K562 (cell line): ENCODE measurements around the gene CSTPP1. TPM values are rescaled to one million over a fixed set of nuclear protein-coding genes. Genes with fewer than 3 reads are reported as not detected.
A peak's percentile ranks its signal among the peaks of the same experiment; 100 is the strongest.

Experiments used
- ASH1L ChIP-seq: fragments of 450-650 bp; IDR thresholded peaks from 2 replicates; pipeline ENCODE4 v1.6.1; 2018; ENCODE audit warnings: borderline replicate concordance, mild to moderate bottlenecking, low read depth; ENCODE audit not compliant: partially characterized antibody
- ESRRB ChIP-seq: fragments of 250-450 bp; sonication (Bioruptor Pico); IDR thresholded peaks from 2 replicates; pipeline ENCODE4 v1.5.0; 2020; ENCODE audit warnings: mild to moderate bottlenecking, moderate library complexity, borderline replicate concordance
- HNRNPLL ChIP-seq: fragments of 200-400 bp; formaldehyde crosslinking; IDR thresholded peaks from 2 replicates; pipeline ENCODE4 v1.6.1; 2017; ENCODE audit warnings: low read length, low read depth, mild to moderate bottlenecking; ENCODE audit not compliant: poor library complexity, severe bottlenecking
- MTA2 ChIP-seq: fragments of 450-650 bp; IDR thresholded peaks from 2 replicates; pipeline ENCODE4 v1.6.1; 2016; ENCODE audit warnings: low read depth
- NCOA6 ChIP-seq: fragments of 450-650 bp; IDR thresholded peaks from 2 replicates; pipeline ENCODE4 v1.6.1; 2017; ENCODE audit warnings: mild to moderate bottlenecking
- POLR2A ChIP-seq: fragments of 450-650 bp; conservative IDR thresholded peaks from 2 replicates; pipeline ENCODE4 v1.6.1; 2016
- RERE ChIP-seq: sonication (generic); formaldehyde crosslinking; IDR thresholded peaks from 2 replicates; pipeline ENCODE4 v1.8.0; 2023; ENCODE audit warnings: missing genetic modification reagents, mild to moderate bottlenecking, borderline replicate concordance
- SNRNP70 ChIP-seq: fragments of 200-400 bp; formaldehyde crosslinking; optimal IDR thresholded peaks from 2 replicates; pipeline ENCODE3; 2017; ENCODE audit warnings: low read depth, low read length
- SRSF7 ChIP-seq: fragments of 200-400 bp; formaldehyde crosslinking; optimal IDR thresholded peaks from 2 replicates; pipeline ENCODE3; 2017; ENCODE audit warnings: mild to moderate bottlenecking, low read depth, low read length
- STAT6 ChIP-seq: sonication (generic); formaldehyde crosslinking; IDR thresholded peaks from 2 replicates; pipeline ENCODE4 v1.8.1; 2023; ENCODE audit warnings: mild to moderate bottlenecking, missing genetic modification reagents
- UBTF ChIP-seq, 2 experiments: IDR thresholded peaks; 2 replicates each; pipeline ENCODE4 v1.6.1; 2012; ENCODE audit warnings: improper control_type of control experiment in 2 of 2, low read depth in 2 of 2, low read length in 2 of 2, borderline replicate concordance in 1 of 2
- XRCC3 ChIP-seq: fragments of 450-650 bp; IDR thresholded peaks from 2 replicates; pipeline ENCODE4 v1.6.1; 2017; ENCODE audit warnings: mild to moderate bottlenecking, moderate library complexity
- ZBTB8A ChIP-seq: fragments of 450-650 bp; IDR thresholded peaks from 2 replicates; pipeline ENCODE4 v1.6.1; 2018; ENCODE audit warnings: mild to moderate bottlenecking, moderate library complexity; ENCODE audit not compliant: partially characterized antibody
- ZNF41 ChIP-seq: fragments of 250-450 bp; sonication (Bioruptor Pico); conservative IDR thresholded peaks from 2 replicates; pipeline ENCODE4 v1.4.0; 2020; ENCODE audit warnings: mild to moderate bottlenecking
- ZNF551 ChIP-seq: fragments of 250-450 bp; sonication (Bioruptor Pico); IDR thresholded peaks from 2 replicates; pipeline ENCODE4 v1.5.0; 2021; ENCODE audit warnings: mild to moderate bottlenecking, moderate library complexity
- polyA plus RNA-seq, 8 experiments: library from polyadenylated mRNA; depleted of rRNA in 4 of 8; stranded (reverse) in 5 of 8; unstranded in 3 of 8; fragments of >200 nt; fragmentation: Nextera tagmentation in 2 of 8; fragmentation: Illumina TruSeq in 1 of 8; extraction: Ambion mirVana in 2 of 8; extraction: Trizol in 1 of 8; gene quantifications; 2 replicates each; pipeline versions ENCODE4 v1.2.1 to v1.2.3, GENCODE V29; 2011 to 2014; ENCODE audit warnings: inconsistent platforms in 1 of 8, missing spikeins in 1 of 8
- total RNA-seq, 7 experiments: library from RNA; depleted of rRNA in 6 of 7; stranded (reverse); fragments of >200 nt in 6 of 7; fragmentation: Illumina TruSeq in 2 of 7; extraction: Trizol in 2 of 7; gene quantifications; 2 replicates each; pipeline versions ENCODE4 v1.2.1 to v1.2.3, GENCODE V29; 2011 to 2021; ENCODE audit warnings: low replicate concordance in 1 of 7

Gene CSTPP1
- total and polyA plus RNA-seq, 9 of the 15 experiments (the other 6 are each of a cell fraction or from before 2014, with no cell fraction given), result 6.5 to 17.8 (median 9.2) TPM

DNA sequence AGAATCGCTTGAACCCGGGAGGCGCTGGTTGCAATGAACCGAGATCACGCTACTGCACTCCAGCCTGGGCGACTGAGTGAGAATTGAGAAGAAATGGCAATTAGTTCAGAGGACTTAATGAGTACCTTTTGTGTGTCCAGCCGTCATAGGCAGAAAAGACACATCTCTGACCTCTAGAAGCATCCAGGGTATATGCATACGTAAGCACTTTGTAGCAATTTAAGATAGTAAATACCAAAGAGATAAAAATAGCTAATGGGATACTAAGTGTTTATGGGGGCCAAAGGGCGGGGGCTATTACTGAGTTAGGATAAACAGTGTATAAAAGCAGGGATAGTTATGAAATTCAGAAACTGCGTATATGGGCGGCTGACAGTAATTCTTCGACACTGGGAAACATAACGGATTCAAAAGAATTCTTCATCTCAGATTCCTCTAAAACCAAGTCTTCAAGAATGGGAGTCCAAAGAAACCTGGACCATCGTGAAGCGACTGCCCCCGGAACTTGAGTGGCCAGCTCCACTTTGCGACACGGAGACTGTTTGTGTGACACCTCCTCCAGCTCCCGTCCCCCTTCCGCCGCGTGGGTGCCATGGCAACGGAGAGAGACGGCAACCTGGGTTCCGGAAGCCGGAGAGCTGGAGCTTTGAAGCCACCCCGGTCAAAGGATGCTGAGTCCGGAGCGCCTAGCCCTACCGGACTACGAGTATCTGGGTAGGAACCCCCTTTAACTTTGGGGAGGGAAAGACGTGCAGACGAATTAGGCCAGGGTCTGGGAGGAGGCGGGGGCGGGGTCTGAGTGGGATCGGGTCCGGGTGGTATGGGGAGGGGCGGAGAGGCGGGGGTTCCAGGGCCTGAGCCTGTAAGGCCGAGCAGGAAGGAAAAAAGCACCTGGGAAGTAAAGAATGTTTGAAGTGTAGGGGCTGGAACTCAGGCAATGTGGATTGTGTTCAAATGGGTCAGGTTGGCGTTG lies at the start of gene CSTPP1 (continued):
- TF ChIP-seq UBTF (IDR thresholded peaks at IDR 0.05; ENCODE audit: borderline replicate concordance in 1 of 2, low read depth in 2 of 2, low read length in 2 of 2) (no peak), SRSF7 (no peak), POLR2A (peak; percentile 61), MTA2 (no peak), SNRNP70 (no peak), RERE (CRISPR knock-in tag) (no peak), ZNF41 (CRISPR knock-in tag) (no peak), XRCC3 (no peak), ZBTB8A (no peak), HNRNPLL (peak; percentile 41), ESRRB (CRISPR knock-in tag) (no peak), ZNF551 (CRISPR knock-in tag) (no peak), NCOA6 (no peak), ASH1L (no peak), STAT6 (CRISPR knock-in tag) (no peak)
